ENCODE results near the gene CYB561A3. TPM values are rescaled to one million over a fixed set of nuclear protein-coding genes. Genes with fewer than 3 reads are reported as not detected.

Gene CYB561A3
- polyA plus RNA-seq, 1 experiment, result 91.3 TPM

- Histone ChIP-seq H3K27me3 (ENCODE audit: control insufficient read depth, insufficient read depth, low read length) (no peaks in the 10 kb centered on the region), H3K4me3 (ENCODE audit: low read depth, low read length) (peak overlapping the region; percentile 95), H3K36me3 (ENCODE audit: control insufficient read depth, insufficient read depth, low read length) (peaks cover 10% of the 10 kb centered on the region)
- no peak for DNase-seq (ENCODE audit: low read depth)
- CTCF ChIA-PET, result interaction anchor here (0.6 to 2.0 kb wide), 3 partner anchors 45 to 61 kb away, joined by 3 to 20 read pairs (median 7); partner anchors contain the start of gene TMEM216
- TF ChIP-seq CTCF (IDR thresholded peaks at IDR 0.05; ENCODE audit: insufficient read depth, low read depth, low read length), result peak; percentile 22; the same call in 1 of the 2 replicates
- POLR2A ChIA-PET, result no interaction called here
Measured at GRCh38 chr11:61332281-61332796, 29.3 kb downstream of the CYB561A3 start.

GRCh38 chr11:61331651-61332050 is 30.0 kb downstream of the CYB561A3 start:
- Histone ChIP-seq H3K27me3 (ENCODE audit: control insufficient read depth, insufficient read depth, low read length) (no peaks in the 10 kb centered on the region), H3K4me3 (ENCODE audit: low read depth, low read length) (peak overlapping the region; percentile 95), H3K36me3 (ENCODE audit: control insufficient read depth, insufficient read depth, low read length) (peaks cover 10% of the 10 kb centered on the region)
- ChIA-PET CTCF (interaction anchor here (0.6 to 2.0 kb wide), 4 partner anchors 20 to 61 kb away, joined by 3 to 20 read pairs (median 5); partner anchors contain the start of gene TMEM216), POLR2A (no interaction called here)
- DNase-seq (ENCODE audit: low read depth), result no peak
- no peak for TF ChIP-seq CTCF (IDR thresholded peaks at IDR 0.05; ENCODE audit: insufficient read depth, low read depth, low read length)

GRCh38 chr11:61329871-61330270 is 31.8 kb downstream of the CYB561A3 start:
- H3K36me3 ChIP-seq (ENCODE audit: control insufficient read depth, insufficient read depth, low read length), result peaks cover 11% of the 10 kb centered on the region
- no peak for TF ChIP-seq CTCF (IDR thresholded peaks at IDR 0.05; ENCODE audit: insufficient read depth, low read depth, low read length)
- no peaks in the 10 kb centered on the region for H3K27me3 ChIP-seq (ENCODE audit: control insufficient read depth, insufficient read depth, low read length)
- CTCF ChIA-PET, result interaction anchor here (0.6 to 1.3 kb wide), 2 partner anchors 35 to 154 kb away, joined by 3 to 4 read pairs; partner anchors contain the start of gene VWCE
- DNase-seq (ENCODE audit: low read depth), result no peak
- POLR2A ChIA-PET, result no interaction called here
- H3K4me3 ChIP-seq (ENCODE audit: low read depth, low read length), result no peak overlapping the region

- H3K36me3 ChIP-seq (ENCODE audit: control insufficient read depth, insufficient read depth, low read length), result peaks cover 17% of the 10 kb centered on the region
Measured at GRCh38 chr11:61328351-61328750, 33.3 kb downstream of the CYB561A3 start.

GRCh38 chr11:61327669-61328071 is 34.0 kb downstream of the CYB561A3 start:
- no peak for TF ChIP-seq CTCF (IDR thresholded peaks at IDR 0.05; ENCODE audit: insufficient read depth, low read depth, low read length)
- H3K27me3 ChIP-seq (ENCODE audit: control insufficient read depth, insufficient read depth, low read length), result no peaks in the 10 kb centered on the region
- ChIA-PET CTCF (interaction anchor here (0.9 to 2.2 kb wide), 6 partner anchors 8 to 73 kb away, joined by 3 to 14 read pairs (median 6); partner anchors contain the start of gene TMEM216), POLR2A (no interaction called here)
- no peak overlapping the region for H3K4me3 ChIP-seq (ENCODE audit: low read depth, low read length)
- DNase-seq (ENCODE audit: low read depth), result peak; percentile 36
- H3K36me3 ChIP-seq (ENCODE audit: control insufficient read depth, insufficient read depth, low read length), result peaks cover 21% of the 10 kb centered on the region

More at GRCh38 chr11:61328351-61328750, 33.3 kb downstream of the CYB561A3 start:
- no peak for DNase-seq (ENCODE audit: low read depth)
- POLR2A ChIA-PET, result no interaction called here
- Histone ChIP-seq H3K4me3 (ENCODE audit: low read depth, low read length) (no peak overlapping the region), H3K27me3 (ENCODE audit: control insufficient read depth, insufficient read depth, low read length) (no peaks in the 10 kb centered on the region)
- CTCF ChIA-PET, result interaction anchor here (1.1 to 2.2 kb wide), 5 partner anchors 8 to 74 kb away, joined by 3 to 14 read pairs (median 8); partner anchors contain the start of gene TMEM216
- no peak for TF ChIP-seq CTCF (IDR thresholded peaks at IDR 0.05; ENCODE audit: insufficient read depth, low read depth, low read length)

Data from BJ (cell line).